ENCODE results near the gene RIMS3. TPM values are rescaled to one million over a fixed set of nuclear protein-coding genes. Genes with fewer than 3 reads are reported as not detected.

Gene RIMS3
- total and polyA plus RNA-seq, 7 donors = 1.2 to 13.7 (median 6.1) TPM

GRCh38 chr1:40710581-40711315 is 45.3 kb upstream of the RIMS3 start:
- peak overlapping the region; percentile 74 to 85 (median 78) for H3K27ac ChIP-seq
- intact Hi-C loops (cut with DNase I) = no loop called here
- DNase-seq = no peak
- H3K9me3 ChIP-seq = no peaks in the 10 kb centered on the region
- H3K4me3 ChIP-seq = peak overlapping the region in 3 of 4 donors; percentile 46 to 55 (median 52)
- TF ChIP-seq EP300 (IDR thresholded peaks at IDR 0.05) = no peak
- no peak for TF ChIP-seq POLR2AphosphoS5 (IDR thresholded peaks at IDR 0.05)
- no peak for TF ChIP-seq CTCF (IDR thresholded peaks at IDR 0.05)
- no peak for TF ChIP-seq POLR2A (IDR thresholded peaks at IDR 0.05)
- peaks cover 0 to 64% (median 55%) of the 10 kb centered on the region in 4 donors for H3K4me1 ChIP-seq
- H3K36me3 ChIP-seq = no peaks in the 10 kb centered on the region
- H3K27me3 ChIP-seq = no peaks in the 10 kb centered on the region
- WGBS, 2 donors = 7 to 40% methylated on average over 7 of the region's 7 CpGs

DNA sequence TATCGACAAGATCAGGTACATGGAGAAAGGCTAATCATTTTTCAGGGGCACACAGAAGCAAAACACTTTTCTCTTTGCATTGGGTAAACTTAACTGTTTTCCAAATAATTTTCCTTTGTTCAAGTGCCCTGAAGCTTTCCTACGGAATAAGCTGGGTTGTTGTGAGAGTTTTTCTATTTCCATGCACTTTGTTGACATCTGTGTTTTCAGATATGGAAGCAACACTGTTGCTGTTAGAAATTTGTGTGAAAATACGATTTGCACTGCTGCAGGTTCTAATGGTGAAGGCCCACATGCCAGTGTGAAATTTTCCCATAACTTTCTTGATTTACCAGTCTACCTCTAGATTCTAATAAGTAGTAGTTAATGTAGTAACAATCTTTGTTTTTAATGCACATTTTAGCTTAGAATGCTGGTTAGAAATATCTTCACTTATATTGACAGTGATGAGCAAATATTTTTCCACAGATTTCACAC is 44.4 kb upstream of the RIMS3 start:
- no peak for TF ChIP-seq CTCF (IDR thresholded peaks at IDR 0.05)
- no peak for TF ChIP-seq EP300 (IDR thresholded peaks at IDR 0.05)
- TF ChIP-seq POLR2AphosphoS5 (IDR thresholded peaks at IDR 0.05) = no peak
- no peak for TF ChIP-seq POLR2A (IDR thresholded peaks at IDR 0.05)
- Histone ChIP-seq H3K36me3 (no peaks in the 10 kb centered on the region), H3K4me1 (peaks cover 0 to 65% (median 59%) of the 10 kb centered on the region in 4 donors), H3K9me3 (no peaks in the 10 kb centered on the region), H3K27me3 (no peaks in the 10 kb centered on the region), H3K27ac (peak overlapping the region; percentile 74 to 85 (median 78)), H3K4me3 (peak overlapping the region; percentile 40 to 55 (median 49))
- DNase-seq = no peak
- intact Hi-C loops (cut with DNase I) = loop anchor here (2.0 kb wide), 1 partner anchor 17 kb away; no protein-coding TSS in a partner anchor
- WGBS, 2 donors = 5 to 18% methylated on average over 3 of the region's 3 CpGs

DNA sequence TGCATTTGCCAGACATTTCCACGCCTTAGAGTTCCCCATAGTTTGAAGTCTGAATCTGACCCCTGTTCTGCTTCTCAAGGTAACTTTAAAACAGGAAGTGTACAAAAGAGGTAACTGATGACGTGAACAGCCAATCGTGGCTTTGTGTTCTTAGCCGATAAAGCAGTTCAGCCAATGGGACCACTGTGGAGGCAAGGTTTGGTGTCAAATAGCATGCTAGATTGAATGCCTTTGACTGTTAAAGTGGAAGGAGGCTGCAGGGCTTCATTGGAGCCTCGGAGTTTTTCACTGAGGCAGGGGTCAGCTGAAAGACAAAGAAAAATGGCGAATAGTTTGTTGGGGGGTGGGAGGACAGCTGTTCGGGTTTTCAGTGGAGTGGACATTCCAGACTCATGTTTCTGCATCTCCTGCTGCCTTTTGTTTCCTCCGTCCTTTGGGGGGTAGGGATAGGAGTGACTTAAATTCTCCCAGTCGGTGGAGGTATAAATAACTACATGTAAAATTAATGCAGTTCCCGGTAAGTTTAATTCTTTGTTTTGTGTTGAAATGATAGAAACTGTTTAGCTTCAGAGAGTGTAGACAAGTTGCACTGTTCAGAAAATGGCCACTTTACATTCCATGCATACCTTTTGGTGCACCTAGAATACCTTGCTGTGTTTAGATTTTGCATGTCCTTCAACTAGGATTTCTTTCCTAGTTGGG is 43.8 kb upstream of the RIMS3 start:
- peak; percentile 91 for DNase-seq
- Histone ChIP-seq H3K27ac (peak overlapping the region; percentile 74 to 85 (median 78)), H3K27me3 (no peaks in the 10 kb centered on the region), H3K4me1 (peaks cover 0 to 70% (median 59%) of the 10 kb centered on the region in 4 donors), H3K4me3 (peak overlapping the region; percentile 40 to 55 (median 49)), H3K9me3 (no peaks in the 10 kb centered on the region), H3K36me3 (no peaks in the 10 kb centered on the region)
- intact Hi-C loops (cut with DNase I) = loop anchor here (2.0 kb wide), 1 partner anchor 16 kb away; no protein-coding TSS in a partner anchor
- TF ChIP-seq POLR2AphosphoS5 (IDR thresholded peaks at IDR 0.05) (peak; percentile 24 to 83 (median 70)), POLR2A (IDR thresholded peaks at IDR 0.05) (peak in 1 of 2 donors; percentile 85), CTCF (IDR thresholded peaks at IDR 0.05) (no peak), EP300 (IDR thresholded peaks at IDR 0.05) (no peak)
- 1% methylated on average over 10 of the region's 10 CpGs for WGBS, 2 donors

GRCh38 chr1:40708750-40709099 is 43.2 kb upstream of the RIMS3 start:
- Histone ChIP-seq H3K27me3 (no peaks in the 10 kb centered on the region), H3K4me1 (peaks cover 0 to 68% (median 55%) of the 10 kb centered on the region in 4 donors), H3K36me3 (no peaks in the 10 kb centered on the region), H3K27ac (peak overlapping the region; percentile 74 to 85 (median 78)), H3K9me3 (no peaks in the 10 kb centered on the region), H3K4me3 (peak overlapping the region; percentile 40 to 55 (median 49))
- DNase-seq = no peak
- 0 to 1% methylated on average over 3 of the region's 3 CpGs for WGBS, 2 donors
- intact Hi-C loops (cut with DNase I) = loop anchor here (2.0 kb wide), 1 partner anchor 16 kb away; no protein-coding TSS in a partner anchor
- TF ChIP-seq EP300 (IDR thresholded peaks at IDR 0.05) (no peak), POLR2AphosphoS5 (IDR thresholded peaks at IDR 0.05) (no peak), POLR2A (IDR thresholded peaks at IDR 0.05) (no peak), CTCF (IDR thresholded peaks at IDR 0.05) (no peak)

Measured in sigmoid colon (tissue), 7 donors.